Fibroblast of peridontal ligament (primary cell): ENCODE results near the gene PLCB1.

Experiments used
- DNase-seq: peaks from one replicate; pipeline ENCODE4 v3.0.0-alpha.2; 2010; ENCODE audit errors: extremely low read depth

Gene PLCB1

GRCh38 chr20:8246153-8246552, 114.1 kb downstream of the PLCB1 start:
- DNase-seq: no peak

GRCh38 chr20:8246716-8247115, 114.7 kb downstream of the PLCB1 start:
- no peak for DNase-seq

GRCh38 chr20:8248051-8248450, 116.0 kb downstream of the PLCB1 start:
- DNase-seq: no peak

- DNase-seq: no peak
Measured at GRCh38 chr20:8249634-8250033, 117.6 kb downstream of the PLCB1 start.

GRCh38 chr20:8250539-8251200, 118.6 kb downstream of the PLCB1 start:
- DNase-seq: no peak

DNA sequence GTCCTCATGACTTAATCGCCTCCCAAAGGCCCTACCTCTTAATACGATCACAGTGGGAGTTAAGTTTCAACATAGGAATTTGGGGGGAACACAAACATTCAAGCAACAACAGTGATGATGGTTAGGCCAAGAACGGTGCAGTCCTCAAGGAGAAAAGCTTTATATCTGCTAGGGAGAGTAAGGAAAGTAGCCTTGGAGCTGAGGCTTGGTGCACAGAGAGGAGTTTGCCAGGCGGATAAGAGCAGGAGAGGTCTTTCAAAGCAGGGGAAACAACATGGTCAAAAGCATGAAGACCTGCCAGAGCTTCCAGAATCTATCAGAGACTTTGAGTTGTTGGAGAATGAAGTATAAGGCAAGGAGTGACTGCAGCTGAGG, 119.1 kb downstream of the PLCB1 start:
- DNase-seq: no peak

DNA sequence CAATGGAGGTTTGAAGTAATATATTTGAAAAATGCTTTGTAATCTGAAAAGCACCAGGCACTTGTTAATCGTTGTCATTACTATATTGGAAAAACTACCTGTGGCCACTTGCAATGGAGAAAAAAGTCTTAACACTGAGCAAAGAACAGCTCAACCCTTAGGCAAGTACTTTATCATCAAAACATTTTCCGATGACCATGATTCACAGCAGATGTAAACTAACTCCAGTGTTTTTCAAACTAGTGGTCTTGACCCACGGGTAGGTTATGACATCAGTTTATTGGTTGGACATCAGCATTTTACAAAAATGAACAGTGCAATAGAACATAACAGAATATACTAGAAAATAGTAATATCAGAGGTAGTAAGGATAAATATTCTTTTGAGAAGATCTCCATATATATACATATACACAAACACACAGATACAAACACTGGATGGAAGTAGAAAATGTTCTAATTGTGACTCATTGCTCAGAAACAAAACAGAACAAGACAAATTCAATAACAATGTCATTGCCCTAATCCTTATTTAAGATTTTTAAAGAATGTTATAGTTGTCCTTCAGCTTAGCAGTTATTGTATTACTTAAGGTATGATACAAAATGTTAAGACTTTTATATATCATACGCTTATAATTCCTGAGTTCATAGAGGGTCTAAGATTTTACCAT, 123.0 kb downstream of the PLCB1 start:
- peak; percentile 48 for DNase-seq

DNA sequence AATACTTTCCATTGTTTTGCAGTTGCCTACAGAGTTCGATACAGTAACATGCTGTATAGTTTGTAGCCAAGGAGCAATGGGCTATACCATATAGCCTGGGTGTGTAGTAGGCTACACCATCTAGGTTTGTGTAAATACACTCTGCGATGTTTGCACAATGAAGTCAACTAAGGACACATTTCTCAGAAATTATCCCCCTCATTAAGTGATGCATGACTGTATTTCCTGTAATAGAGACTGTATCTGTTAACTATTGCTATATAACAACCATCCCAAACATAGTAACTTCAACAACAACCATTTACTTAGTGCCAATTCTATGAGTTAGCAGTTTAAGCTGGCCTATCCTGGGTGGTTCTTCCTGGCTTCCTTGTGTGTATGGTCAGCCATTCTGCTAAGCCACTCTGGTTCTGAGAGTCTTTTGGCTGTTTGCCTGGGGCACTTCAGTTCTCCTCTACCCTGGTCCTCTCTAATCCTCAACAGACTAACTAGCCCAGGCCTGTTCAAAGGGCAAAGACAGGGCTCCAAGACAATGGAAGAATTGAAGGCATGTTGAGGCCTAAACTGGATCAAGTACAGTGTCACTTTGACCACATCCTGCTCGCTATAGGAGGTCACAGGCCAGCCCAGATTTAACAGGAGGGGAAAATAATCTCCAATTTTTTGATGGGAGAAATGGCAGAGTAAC, 124.0 kb downstream of the PLCB1 start:
- DNase-seq: no peak

DNA sequence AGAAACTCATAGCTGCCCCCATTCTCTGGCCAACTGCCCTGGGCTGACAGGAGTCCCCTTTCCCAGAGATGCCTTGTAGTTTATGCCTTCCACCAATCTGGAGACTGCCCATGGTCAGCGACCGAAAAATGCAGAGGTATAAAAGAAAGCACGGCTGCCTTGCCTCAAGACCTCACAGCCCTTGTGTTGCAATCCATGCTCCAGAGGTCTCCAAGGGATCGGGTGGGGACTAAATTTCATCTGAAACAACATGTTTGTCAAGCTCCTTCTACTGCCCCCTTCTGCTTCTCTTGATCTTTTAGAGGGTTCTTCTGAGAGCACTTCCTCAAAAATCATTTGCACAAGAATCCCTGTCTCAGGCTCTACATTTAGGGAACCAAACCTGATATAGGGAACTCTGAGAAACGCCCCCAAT, 128.8 kb downstream of the PLCB1 start:
- no peak for DNase-seq

DNA sequence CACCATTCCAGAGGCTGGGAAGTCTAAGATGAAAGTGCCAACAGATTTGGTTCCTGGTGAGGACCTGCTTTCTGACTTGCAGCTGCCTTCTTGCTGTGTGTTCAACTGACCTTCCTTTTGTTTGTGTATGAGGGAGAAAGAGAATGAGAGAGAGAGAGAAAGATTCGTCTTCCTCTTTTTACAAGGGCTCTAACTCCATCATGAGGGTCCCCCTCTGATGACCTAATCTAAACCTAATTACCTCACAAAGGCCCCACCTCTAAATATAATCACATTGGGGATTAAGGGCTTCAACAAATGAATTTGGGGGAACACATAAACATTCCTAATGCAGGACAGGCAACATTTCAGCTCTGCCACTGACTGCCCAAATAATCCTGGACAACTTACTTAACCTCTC, 130.7 kb downstream of the PLCB1 start:
- no peak for DNase-seq

DNA sequence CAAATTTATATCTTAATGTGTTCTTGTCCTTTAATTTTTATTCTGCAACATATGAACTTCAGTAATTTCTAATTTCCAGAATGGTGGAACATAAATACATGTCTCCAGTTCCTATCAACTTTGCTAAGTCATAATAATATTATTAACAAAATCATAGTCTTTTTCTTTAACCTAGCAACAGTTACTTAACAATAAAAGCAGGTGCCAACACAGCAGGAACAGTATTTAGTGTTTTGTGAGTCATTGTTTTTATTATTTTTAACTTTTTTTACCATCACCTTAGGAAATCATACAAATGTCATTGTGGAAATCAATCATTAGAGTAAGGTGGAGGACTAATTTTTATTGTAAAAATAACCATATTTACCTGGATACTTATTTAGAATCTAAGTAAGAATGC, 133.5 kb downstream of the PLCB1 start:
- no peak for DNase-seq

DNA sequence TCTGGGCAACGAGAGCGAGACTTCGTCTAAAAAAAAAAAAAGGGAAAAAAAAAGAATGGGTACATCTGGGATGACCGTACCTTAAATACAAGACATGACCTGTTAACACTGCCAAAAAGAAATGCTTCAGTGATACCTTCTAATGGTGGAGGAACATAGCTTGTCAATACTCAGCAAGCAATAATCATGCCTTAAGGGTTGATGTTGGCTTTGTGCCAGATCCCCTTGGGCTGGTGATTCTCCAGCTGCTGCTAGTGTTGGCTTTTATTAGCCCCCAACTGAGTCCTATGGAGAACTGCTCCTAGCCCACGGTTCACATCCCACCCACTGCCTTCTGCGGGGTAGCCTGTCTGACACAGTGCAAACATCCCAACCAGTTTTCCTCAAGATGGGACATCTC, 134.9 kb downstream of the PLCB1 start:
- no peak for DNase-seq

DNA sequence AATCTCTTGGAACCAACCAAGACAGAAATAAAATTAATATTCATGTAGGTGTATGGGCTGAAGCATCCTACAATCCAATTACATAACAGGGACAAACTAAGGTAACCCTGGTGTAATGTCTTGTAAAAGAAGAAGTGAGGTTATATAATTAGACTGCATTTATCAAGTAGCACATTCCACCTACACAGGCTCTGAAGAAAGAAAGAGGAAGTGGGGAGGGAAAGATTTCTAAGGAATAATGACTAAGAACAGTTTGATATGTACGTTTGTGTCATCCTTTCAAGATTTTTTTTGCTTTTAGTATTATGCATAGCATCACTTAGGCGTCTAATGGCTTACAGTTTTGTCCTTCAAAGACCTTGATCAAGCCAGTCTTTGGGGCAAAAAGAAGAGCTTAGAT, 139.7 kb downstream of the PLCB1 start:
- no peak for DNase-seq

DNA sequence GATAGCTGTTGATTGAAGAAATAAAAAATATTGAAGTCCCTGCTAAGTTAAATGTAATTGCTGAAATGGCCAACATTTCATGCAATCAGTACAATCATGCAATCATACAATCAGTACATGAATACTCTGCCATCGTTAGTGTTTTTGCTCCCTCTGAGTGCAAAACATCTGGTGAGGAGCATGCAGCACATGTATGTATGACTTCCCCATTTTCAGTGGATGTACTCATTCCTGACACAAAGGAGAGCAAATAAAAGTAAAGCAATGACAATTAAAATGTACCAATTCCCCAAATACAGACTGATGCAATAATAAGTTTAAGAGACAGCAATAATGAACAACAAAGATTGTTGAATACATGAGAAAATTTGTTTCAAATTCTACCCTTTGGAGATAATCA, 140.7 kb downstream of the PLCB1 start:
- DNase-seq: no peak

DNA sequence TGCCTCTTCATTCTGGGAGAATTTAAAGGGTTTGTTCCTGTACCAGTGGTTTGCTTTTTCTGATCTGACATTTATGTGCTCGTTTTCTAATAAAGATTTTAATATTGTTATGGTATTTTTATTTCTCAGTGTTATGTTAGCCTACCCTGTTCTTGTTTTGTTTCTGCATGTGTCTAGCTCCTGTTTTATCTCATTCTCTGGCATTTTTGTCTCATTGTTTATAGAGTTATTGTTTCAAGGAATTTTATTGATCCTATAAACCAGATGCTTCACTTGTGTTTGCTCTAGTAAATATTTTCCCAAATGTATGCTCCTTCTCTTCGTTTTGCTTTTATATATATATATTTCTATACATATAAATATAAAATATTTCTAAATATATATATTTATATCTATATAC, 152.8 kb downstream of the PLCB1 start:
- no peak for DNase-seq

GRCh38 chr20:8287340-8287739, 155.3 kb downstream of the PLCB1 start:
- no peak for DNase-seq

DNA sequence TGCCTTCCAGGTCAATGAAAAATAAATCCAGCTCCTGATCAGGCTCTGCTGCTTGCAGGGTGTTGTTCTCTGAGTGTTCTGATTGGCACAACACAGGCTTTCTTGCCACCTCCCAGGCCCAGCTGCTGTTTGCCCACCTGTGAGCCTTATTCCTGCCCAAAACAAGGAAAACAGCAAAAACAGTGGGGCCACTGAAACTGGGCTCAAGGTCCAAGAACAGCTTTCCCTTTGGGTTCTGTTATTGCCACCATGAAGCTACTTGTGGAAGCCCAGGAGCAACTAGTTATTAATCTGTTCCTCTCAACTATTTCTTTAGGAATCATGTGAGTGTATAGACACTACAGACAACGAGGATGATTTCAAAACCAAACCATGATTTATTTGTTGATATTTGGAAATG, 159.1 kb downstream of the PLCB1 start:
- no peak for DNase-seq

DNA sequence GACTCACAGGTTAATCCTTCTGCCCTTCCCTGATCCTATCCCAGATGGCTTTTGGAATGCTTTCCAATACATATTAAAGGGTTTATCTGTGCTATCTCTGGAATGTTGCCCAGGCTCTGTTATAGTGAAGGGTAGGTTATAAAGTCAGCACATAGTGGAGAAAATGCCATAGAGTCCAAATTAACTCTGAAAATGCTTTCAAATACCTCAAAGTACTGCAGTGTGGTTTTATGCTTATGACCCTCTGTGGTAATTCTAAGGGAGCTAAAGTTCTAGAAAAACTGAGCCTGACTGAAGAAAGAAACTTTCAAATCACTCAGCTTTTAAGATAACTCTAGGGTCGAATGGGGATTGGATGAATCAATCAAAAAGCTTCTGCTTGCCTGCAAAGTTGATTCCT, 159.8 kb downstream of the PLCB1 start:
- peak; percentile 63 for DNase-seq

GRCh38 chr20:8292793-8293192, 160.7 kb downstream of the PLCB1 start:
- DNase-seq: no peak

DNA sequence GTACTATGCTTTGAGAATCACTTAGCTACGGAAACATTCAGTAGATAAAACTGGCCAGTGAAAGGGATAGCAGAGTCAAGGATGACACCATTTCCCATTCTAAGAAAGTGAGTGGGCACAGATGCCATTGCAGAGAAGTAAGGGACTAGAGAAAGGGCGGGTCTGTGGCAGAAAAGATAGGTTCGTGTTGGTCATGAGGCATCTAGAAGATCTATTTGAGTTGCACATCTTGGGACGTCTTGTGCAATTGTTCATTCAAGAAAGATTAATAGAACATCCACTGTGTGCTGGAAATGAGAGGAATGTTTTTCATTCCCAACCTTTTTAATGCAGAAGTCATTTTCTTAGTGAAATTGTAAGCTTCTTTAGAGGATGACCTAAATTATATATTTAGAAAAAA, 161.7 kb downstream of the PLCB1 start:
- DNase-seq: no peak

DNA sequence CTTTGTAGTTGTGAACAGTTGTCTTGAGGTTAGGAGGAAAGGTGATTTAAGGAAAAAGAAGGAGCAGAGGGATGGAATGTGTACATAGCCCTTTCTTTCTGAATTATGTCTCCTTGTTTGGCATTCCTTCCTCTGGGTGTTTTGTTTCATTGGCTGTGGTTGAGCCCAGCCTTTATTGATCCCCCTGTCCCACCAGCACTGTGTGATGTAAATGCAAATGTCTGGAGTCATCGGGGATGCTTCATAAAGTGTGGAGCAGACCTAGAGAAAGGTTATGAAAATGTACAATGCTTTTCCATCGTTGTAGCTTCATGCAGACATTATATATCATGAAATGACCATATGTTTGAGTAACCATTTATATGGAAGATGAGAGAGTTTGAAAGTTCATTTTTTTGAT, 164.5 kb downstream of the PLCB1 start:
- DNase-seq: no peak

DNA sequence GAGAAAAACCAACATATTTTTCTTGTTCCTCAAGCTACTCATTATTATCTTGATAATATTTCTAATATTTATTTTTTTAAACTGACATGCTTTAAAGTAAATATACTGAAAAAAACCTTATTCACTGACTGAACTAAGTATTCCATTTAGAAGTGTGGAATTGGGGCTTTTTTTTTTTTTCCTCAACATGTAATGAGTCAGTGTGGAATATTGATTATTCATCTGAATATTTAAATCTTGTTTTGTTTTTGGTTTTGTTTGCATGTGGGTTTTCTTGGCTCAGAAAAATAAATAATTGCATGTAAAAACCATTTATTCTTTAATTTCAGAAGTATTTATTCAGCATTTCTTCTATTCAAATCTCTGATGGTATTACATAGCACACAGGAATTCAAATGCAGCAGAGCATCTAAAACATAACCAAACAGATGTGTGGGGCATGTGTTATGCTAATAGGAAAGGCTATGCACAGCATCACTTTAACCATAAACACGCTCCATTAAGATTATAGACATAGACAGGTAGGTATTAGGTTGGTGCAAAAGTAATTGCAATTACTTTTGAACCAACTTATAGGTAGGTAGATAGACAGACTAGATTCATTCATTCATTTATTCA, 166.5 kb downstream of the PLCB1 start:
- no peak for DNase-seq

- peak; percentile 33 for DNase-seq
Measured at GRCh38 chr20:8299921-8300320, 167.9 kb downstream of the PLCB1 start.
